ENCODE results near the gene CLASP1.
"Not testable (repeated sequence)": the region's sequence is repeated elsewhere in the genome, so short reads cannot be mapped to it uniquely, and the experiment has no call there.

The CLASP1 gene

DNA sequence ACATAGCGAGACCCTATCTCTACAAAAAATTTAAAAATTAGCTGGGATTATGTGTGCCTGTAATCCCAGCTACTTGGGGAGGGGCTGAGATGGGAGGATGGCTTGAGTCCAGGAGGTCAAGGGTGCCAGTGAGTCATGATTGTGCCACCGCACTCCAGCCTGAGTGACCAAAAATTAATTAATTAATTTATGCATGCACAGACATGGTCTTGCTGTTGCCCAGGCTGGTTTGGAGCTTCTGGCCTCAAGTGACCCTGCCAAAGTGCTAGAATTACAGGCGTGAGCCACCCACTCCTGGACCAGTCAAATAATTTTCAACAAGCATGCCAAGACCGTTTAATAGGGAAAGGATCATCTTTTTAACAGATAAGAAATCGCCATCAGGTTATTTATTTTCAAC is 306.5 kb downstream of the CLASP1 start:
- no peak for DNase-seq

DNA sequence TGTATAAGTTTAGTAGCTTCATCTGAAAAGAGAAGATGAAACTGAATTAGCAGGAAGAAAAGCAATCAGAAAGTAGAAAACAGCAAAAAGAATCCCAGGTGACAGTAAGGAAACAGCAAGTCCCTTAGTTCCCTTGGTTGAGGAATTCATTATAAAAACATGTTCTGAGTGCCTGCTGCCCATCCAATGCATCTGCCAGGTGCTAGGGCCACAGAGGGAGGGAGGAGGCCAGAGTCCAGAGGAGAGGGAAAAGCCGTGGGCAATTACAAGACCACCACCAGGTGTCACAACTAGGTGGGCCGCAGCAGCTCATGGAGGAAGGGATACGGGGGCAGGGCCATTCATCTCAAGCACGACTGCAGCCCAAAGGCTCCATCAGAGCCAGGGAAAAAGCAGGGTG is 308.3 kb downstream of the CLASP1 start:
- no peak for DNase-seq

DNA sequence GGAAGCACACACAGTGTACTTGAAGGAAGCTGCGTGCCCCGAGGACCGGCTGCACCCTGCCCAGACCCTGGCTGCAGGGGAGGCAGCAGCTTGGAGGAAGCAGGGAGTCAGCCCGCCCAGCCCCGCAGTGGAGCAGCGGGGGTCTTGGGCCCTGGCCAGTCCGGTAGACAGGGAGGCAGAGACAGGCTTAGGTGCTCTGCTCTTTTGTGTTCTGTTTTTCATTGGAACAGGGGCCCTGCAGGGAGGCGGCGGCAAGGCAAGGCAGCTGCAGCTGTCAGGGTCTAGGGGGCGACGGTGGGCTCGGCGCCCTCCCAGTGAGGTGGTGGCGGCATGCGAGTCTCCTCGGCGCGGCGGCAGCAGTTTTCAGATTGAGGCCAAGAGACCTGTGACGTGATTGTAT is 311.0 kb downstream of the CLASP1 start:
- DNase-seq, result no peak

DNA sequence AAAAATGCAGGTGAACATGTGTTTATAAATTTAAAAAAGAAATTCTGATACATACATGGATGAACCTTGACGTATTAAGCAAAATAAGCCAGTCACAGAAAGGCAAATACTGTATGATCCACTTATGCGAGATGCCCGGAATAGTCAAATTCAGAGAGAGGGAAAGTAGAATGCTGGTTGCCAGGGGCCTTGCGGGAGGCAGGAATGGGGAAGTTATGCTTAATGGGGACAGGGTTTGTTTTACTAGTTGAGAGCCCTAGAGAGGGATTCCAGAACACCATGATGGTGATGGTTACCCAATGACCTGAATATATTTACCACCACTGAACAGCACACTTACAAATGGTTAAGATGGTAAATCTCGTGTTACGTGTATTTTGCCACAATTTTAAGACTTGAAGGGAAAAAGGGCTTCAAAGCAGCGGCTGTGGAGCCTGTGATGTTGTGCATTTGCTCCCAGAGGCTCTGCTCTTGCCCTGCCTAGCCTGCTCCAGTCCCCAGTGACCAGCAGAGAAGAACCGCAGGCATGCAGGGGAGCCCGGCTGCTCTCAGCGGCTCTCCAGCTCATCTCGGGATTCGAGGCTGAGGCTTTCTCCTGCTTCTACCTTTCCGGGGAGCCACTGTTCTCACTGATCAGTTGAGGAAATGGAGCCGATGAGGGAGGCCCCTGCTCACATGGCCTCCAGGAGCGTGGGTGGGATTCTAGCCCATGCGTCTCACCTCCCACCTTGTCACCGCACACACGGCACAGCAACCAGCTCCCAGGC is 312.6 kb downstream of the CLASP1 start:
- DNase-seq, result no peak

DNA sequence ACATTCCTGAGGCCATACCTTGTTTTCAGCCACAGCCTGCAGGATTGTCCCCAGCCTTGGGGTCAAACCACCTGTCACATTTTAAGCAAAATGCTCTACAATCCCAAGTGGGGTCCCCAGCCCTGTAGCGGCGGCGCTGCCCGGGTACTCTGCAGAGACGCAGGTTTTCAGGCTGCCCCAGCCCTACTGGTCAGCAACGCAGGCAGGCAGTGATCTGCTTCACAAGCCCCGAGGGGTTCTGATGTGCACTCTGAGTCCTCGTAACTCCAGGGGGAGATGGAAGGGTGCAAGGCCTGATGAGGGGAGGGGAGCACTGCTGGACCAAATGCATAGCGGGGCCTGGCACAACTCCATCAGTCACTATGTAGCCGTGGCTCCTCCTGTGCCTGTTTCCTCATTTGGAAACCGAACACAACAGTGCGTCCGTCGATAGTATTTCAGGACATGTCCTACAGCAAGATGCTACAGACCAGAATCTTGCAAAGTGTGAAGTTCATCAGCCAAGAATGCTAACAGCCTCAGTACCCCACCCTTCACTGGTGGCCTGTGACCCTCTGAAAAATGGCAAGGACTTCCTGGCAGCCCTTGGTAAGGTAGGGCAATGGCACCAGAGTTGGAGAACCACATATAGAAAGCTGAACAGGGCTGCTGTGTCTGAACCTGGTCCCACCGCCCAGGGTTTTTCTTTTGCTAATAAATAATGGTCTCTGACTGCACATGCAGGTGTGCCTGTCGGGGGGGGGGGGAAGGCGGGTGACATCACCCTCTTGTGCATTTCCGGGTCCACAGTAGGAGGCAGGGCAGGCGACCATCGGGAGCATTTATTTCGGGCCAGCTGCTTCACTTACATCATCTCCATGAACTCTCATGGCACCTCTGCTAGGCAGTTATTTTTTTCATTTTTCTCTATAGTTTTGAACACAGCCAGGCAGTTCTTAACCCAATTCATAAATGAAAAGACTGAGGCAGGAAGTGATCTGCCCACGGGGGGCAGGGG is 313.7 kb downstream of the CLASP1 start:
- DNase-seq, result peak; percentile 53

DNA sequence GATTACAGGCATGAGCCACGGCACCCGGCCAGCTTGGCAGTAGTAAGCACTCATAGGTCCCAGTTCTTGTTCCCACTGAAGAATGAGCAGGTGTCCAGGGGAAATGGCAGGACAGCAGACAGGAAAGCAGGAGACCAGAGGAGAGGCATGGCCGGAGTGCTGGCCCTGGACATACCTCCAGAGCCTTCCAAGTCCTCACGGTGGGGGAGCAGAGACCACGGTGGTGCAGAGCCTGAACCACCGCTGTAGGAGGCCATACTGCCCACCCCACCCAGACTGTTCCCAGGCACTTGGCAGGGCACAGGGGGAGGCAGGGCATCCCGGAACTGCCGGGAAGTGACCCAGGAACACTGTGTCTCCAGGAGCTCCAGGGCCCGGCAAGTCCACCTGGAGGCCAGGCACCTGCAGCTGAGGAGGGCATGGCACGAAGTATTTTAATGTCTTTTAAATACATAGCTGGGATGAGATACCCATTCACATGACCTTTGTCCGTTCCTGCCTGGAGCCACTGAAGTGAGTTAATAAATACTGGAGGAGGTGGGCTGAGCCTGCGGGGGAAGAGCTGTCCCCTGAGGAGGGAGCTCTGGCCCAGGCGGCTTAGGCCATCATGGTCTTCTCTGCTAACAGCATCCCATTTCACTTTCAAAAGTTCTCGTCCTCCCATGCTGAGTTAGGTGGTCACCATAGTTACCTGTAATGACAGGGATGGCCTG is 314.5 kb downstream of the CLASP1 start:
- DNase-seq, result peak; percentile 47

DNA sequence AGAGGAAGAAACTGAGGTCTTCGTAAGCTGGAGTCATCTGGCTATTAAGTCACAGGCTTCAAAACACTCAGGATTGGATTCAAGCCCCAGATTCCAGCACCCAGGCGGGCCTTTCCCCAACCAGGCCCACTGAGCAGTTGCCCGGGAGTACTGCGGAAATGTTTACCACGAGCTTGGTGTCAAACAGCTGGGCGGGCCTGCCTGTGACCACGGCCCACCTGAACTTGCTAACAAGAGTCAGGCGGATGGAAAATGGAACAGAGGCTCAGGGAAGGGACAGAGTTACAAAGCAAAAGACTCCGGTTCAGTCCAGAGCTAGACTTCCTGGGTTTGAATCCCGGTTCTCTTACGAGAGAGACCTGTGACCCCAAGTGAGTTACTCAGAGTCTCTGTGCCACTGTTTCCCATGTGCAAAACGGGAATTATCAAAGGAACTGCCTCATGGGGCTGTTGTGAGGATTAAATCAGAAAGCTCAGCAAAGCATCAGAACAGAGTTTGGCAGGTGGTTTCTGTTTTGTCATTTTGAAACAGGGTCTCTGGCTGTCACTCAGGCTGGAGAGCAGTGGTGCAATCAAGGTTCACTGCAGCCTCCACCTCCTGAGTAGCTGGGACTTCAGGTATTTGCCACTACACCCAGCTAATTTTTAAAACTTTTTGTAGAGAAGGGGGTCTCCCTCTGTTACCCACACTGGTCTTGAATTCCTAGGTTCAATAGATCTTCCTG is 315.3 kb downstream of the CLASP1 start:
- DNase-seq, result peak; percentile 40

DNA sequence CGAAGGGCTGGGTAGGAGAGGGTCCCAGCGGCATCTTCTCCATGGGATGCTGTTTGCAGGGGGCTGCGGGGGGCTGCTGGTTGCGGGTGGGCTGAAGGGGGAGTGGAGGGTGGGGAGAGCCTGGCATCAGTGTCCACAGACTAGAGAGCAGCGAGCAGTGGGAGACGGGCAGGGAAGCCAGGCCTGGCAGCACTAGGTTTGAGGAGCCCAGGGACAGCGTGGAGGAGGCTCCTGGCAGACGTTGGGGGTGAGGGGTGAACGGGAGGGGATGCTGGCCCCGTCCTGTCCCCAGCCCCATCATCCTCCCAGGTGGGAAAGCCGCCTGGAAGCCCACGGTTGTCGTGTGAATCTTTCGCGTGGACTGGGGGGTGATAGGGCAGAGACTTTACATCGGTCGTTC is 316.0 kb downstream of the CLASP1 start:
- peak; percentile 33 for DNase-seq

DNA sequence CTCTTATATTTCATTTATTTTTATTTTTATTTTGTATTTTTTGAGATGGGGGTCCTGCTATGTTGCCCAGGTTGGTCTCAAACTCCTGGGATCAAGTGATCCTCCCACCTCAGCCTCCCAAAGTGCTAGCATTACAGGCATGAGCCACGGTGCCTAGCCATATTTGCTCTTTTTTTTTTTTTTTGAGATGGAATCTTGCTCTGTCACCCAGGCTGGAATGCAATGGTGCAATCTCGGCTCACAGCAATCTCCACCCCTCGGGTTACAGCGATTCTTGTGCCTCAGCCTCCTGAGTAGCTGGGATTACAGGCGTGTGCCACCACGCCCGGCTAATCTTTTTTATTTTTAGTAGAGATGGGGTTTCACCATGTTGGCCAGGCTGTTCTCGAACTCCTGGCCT is 317.9 kb downstream of the CLASP1 start:
- peak; percentile 18 for DNase-seq

DNA sequence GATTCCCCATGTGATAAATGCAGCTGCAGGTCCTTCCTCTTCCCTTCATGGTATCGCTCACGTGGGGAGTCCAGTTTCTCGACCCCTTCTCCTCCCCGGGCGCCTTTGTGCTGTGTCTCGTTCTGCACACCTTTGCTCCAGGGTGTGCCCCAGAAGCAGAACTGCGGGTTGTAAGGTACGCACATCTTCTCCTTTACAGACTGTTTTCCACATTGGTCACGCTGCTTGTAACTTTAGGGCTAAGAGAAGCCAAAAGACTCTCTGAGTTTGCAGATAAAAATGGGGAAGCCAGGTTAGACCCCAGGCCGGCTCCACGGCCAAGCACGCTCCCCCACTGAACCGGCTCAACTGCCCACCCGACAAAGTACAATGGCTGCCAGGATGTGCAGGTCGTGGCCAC is 318.3 kb downstream of the CLASP1 start:
- DNase-seq, result peak; percentile 25

DNA sequence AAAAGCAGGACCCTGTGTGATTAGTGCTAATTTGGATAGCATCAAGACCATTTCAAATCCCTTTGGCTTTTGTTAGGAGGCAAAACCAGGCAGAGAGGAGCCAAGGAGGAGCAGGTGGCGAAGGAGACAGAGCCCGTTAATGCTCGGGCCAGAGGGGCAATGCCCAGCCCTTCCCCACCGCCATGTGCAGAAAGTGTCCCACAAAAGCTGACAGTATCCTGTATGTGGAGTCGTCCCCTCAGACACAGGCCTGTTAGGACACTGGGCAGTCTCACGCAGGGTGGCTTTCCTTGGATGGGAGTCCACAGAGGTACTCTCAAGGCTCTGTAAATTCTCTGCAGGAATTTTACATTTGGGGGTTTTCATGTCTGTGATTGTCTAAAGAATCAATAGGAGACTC is 319.5 kb downstream of the CLASP1 start:
- peak; percentile 7 for DNase-seq

DNA sequence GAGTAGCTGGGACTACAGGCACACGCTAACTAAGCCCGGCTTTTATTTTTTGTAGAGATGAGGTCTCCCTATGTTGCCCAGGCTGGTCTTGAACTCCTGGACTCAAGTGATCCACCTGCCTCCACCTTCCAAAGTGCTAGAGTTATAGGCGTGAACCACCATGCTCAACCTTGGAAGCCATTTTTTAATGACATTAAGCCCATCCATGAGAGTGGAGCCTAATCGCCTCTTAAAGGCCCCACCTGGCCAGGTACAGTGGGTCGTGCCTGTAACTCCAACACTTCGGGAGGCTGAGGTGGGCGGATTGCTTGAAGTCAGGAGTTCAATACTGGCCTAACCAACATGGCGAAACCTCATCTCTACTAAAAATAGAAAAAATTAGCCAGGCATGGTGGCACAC is 322.6 kb downstream of the CLASP1 start:
- peak; percentile 18 for DNase-seq

DNA sequence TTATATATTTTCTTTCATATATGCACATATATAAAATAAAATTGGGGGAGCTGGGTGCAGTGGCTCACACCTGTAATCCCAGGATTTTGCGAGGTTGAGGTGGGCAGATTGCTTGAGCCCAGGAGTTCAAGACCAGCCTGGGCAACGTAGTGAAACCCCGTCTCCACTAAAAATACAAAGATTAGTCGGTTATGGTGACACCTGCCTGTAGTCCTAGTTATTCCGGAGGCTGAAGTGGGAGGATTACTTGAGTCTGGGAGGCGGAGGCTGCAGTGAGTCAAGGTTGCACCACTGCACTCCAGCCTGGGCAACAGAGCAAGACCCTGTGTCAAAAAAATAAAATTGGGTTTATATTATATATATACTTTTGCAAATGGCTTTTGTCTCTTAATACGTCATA is 324.7 kb downstream of the CLASP1 start:
- no peak for DNase-seq

DNA sequence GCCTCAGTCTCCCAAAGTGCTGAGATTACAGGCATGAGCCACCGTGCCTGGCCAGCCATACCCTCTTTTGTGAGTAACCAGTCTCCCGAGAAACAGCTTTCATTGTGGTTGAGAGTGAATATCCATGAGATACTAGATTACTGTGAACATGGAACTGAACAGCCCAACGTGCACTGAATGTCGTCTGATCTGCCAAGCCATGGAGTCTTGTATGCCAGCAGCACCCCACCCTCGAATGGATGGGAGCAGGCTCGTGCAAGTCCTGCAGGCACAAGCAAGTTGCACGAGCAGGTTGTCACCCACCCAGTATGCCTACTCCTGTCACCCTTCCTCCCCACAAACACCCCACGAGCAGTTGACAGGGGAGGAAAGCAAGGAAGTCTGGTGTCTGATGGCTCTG is 327.8 kb downstream of the CLASP1 start:
- DNase-seq, result no peak

DNA sequence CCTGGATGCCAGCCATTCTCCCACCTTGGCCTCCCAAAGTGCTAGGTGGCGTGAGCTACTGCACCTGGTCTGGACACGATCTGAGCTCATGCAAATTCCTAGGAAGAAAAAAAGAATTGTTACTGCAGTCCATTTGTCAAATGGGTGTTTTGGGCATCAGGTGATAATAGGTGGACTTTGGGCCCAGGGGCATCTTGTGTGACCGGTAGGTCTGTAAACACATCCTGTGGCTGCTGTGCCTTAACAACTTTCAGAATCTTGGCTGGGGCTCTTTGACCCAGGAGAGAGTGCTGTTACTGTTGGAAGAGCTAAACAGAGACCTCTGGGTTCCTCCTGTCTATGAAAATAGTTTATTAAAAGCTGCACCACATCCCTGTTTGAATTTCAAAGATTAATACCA is 329.3 kb downstream of the CLASP1 start:
- DNase-seq, result no peak

DNA sequence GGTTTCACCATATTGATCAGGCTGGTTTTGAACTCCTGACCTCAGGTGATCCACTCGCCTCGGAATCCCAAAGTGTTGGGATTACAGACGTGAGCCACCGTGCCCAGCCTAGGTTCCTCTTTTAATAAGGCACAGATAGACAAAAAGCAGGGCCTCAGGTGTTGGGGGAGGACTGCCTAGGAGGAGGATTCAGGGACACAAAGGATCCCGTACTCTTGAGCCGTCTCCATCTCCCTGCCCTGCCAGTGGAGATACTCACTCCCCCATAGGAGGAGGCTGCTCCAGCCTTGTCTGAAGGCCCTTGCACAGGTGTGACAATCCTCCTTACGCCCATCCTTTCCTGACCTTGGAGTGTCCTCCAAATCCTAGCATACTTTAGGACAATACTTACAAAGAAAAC is 332.3 kb downstream of the CLASP1 start:
- DNase-seq, result no peak

DNA sequence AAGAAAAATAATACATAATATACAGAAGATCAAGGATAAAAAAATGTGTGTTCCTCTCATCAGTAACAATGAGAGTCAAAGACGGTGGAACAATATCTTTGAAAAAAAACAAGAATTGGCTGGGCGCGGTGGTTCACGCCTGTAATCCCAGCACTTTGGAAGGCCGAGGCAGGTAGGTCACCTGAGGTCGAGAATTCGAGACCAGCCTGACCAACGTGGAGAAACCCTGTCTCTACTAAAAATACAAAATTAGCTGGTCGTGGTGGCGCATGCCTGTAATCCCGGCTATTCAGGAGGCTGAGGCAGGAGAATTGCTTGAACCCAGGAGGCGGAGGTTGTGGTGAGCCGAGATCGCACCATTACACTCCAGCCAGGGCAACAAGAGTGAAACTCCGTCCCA is 335.6 kb downstream of the CLASP1 start:
- not testable (repeated sequence) for DNase-seq

DNA sequence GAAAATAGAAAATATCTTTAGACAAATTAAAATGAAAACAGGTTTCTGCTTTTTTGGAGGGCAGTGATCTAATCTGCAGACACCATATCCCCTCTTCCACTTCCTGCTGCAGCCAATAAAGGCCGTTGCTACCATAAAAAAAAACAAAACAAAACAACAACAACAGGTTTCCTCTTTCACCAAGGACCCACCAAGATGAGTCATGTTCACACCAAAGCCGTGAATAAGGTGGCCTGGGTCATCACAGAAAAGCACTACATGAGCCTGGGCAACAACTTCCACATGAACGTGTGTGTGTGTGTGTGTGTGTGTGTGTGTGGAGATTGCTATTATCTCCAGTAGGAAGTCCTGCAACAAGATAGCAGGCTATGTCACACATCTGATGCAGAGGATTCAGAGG is 339.5 kb downstream of the CLASP1 start:
- DNase-seq, result no peak

DNA sequence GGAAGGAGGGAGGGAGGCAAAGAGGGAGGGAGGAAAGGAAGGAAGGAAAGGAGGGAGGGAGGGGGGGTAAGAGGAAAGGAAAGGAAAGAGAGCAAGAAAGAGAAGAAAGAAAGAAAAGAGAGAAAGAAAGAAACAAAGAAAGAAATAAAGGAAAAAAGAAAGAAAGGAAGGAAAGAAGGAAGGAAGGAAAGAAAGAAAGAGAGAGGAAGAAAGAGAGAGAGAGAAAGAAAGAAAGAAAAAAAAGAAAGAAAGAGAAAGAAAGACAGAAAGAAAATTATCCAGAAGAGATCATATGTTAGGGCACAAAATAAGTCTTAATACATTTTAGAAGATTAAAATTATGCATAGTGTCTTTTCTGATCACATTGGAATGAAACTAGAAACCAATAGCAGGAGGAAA is 339.9 kb downstream of the CLASP1 start:
- DNase-seq, result no peak

DNA sequence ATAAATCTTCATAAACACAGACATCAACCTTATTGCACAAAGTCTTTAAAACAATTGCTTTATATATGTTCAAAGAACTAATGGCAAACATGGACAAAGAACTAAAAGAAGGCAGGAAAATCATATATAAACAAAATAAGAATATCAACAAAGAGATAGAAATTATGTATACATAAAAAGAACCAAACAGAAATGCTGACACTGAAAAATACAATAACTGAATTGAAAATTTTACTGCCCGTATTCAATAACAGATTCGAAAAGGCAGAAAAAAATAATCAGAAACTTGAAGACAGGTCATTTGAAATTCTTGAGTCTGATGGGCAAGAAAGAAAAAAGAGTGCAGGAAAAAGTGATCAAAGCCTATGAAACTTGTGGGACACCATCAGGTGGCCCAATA is 342.2 kb downstream of the CLASP1 start:
- no peak for DNase-seq

DNA sequence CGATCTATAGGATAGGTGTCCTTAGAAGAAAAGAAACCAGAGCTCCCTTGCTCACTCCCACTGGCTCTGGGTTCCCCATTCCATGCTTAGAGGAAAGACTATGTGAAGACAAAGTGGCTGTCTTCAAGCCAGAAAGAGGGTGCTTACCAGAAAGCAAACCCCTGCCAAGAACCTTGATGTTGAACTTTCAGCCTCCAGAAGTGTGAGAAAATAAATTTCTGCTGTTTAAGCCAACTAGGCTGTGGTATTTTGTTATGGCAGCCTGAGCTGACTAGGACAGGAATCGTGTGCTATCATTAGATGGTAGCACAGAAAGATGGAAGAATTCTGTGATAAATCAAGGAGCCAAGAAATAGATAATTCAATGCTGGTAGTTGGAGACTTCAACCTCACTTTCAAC is 344.3 kb downstream of the CLASP1 start:
- no peak for DNase-seq

DNA sequence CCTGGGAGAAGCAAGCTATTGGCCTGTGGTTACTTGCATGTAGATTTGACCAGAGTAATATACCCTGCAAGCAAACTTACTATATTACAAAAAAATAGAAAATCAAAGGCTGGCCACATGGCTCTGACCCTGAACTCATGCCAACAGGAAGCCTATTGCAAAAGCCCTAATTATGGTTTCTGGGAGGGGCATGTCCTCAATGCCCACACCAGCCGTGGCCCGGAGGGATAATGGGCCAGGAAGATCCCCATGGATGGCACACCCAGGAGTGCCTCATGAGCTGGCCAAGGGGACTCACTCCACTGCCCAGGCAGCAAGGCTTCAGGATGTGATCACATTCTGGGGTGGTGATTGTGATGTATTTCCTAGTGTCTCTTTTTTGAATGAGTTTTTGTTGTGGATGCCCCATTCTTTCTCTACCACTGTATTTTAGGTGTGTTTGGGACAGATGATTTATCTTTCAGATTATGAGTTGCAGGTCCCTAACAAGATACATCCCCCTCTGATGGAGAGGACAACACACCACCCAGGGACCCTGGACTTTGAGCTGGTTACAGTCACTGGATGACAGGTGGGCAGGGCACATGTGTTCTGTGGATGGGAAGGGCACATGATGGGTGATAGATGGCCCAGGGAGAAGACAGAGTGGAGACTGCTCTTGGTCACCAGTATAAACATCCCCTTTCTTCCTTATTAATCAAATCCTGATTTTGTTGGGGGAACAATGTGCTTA is 345.6 kb downstream of the CLASP1 start:
- no peak for DNase-seq

Measured in activated CD8-positive, alpha-beta memory T cell treated with anti-CD3 and anti-CD28 coated beads, Interleukin-2, amount 50 U/mL, for 48 hours (primary cell).